Dedifferentiated amniotic fluid mesenchymal stem cell (primary cell): ENCODE data around the gene B4GAT1.

Experiments used
- DNase-seq: peaks from one replicate; pipeline ENCODE4 v3.0.0-alpha.2; 2016; ENCODE audit errors: extremely low spot score

Gene B4GAT1

DNA sequence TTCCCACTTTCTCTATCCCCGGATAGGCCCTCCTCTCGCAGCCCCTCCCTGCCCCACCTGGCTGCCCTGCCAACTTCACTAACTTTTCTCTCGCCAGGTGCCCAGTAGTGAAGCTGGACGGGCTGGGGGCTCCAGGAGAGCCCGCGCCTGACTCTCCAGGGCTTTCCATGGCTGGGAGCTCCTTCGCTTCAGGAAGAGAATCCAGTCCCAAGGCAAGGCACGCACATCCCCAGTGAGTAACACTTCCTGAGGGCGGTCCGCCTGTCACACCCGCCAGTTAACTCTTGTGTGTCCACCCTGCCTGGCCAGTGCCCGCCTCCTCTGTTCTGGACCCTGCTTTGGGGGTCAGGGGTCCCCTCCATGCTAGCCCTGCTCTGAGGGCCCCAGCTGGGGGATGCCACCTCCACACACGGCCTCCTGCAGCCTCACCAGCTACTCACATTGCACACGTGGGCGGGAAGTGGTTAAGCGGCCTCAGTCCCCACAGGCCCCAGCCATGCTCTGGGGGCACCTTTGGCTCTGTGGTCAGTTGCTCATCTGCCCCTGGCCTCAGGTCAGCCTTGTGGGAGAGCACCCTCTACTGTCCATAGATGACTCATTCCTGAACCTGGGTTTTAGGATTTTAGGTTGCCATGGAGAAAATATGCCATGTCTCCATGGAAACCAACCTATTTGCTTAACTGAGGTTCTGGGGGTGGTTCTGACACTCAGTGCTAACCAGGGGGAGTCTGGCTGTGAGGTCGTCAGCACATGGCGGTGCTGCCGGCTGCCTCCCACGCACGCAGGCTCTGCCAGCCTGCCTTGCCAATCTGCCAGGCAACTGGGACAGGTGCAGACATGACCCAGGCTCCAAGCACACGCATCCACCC lies 11.0 kb downstream of the B4GAT1 start, which contains the start of gene RIN1:
Gene RIN1, minus strand, starts transcription at position 201 of the 869 bp plus-strand sequence. Its CDS starts 32 bp downstream, at position 169.
- peak; percentile 88 for DNase-seq

DNA sequence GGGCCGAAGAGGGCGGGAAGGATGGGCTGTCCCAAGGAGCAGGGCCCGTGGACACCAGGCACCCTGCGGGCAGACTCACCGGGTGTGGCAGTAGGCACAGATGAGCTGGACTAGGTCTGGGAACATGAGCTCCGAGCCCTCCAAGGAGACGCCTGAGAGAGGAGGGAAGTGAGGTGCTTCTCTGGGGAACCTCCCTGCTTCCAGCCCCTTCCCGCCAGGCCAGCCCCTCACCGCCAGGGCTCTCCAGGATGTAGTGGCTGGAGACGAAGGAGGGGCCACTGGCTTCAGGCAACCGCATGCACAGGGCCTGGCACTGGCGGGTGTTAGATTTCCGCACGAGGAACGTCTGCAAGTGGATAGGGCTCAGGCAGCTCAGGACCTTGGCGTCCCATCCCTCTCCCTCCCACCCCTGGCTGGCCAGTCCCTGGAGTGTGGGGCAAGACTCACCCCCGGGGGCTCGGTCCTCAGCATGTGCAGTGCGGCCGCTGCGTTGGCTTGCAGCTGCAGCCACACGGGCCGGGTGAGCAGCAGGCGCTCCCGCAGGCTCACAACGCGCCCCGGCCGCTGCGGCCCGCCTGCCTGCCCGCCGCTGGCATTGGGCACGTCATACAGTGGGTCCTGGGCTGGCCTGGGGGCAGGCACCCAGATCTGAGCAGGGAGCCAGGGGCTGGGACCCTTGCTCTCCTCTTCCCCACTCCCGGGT lies 11.7 kb downstream of the B4GAT1 start:
- DNase-seq = no peak

DNA sequence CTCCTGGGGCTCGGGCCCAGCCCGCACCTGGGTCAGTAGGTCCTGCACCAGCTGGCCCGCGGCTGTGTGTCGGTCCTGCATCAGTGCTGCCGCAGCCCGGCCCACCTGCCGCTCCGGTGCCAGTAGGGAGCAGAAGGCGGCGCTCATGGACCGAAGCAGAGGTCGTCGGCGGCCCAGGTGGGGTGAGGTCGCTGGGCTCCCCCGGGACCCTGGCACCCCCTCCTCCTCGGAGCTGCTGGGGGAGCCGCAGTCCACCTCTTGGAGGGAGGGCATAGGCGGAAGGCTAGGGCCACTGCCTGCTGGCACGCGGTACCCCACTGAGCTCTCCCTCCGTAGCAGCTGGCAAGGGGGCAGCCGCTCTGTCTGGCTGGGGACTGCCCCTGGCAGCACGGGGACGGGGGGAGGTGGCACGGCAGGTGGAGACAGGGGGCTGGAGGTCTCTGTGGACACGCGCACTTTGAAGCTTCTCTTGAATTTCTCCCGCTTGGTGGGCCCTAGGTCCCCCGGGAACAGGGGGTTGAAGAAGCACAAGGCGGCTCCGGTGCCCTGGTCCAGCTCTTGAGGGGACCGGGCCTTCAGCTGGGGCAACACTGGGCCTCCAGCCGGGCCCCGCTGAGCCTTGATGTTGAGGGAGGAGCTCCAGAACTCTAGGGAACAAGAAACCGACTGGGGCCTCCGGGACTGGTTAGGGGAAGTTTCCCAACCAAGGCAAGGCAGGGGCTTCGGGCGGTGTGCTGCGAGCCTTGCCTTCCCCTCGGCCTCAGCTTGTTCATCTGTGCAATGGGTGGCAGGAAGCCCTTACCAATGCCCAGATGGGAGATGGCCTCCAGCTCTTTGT lies 12.6 kb downstream of the B4GAT1 start:
- DNase-seq = no peak

DNA sequence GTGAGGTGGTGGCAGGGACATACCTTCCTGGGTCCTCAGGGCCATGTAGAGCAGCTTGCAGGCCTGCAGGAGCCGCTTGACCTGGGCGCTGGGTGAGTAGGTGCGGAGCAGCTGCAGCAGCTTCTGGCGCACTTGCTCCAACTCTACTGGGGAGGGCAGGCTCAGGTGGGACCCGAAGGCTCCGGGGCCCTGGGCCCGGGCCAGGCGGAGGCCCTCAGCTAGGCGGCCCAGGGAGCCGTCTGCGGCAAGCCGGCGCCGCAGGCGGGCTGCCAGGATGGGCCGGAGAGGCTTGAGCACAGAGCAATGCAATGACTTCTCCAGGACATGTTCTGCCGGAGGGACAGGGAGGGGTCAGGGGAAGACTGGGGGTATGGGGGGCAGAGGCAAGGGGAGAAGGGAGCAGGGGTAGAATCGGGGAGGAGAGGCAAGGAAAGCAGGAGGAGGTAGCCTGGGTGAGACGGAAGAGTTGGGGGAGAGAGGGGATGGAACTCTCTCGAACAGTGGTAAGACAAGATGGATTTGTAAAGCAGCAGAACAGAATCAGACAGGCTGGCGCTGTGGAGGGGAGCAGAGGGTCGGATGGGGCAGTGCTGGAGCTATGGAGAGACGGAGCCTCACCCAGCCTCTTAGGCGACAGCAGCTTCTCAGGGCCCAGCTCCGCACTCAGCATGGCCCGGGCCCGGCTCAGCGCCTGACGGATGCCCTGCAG lies 13.4 kb downstream of the B4GAT1 start:
- no peak for DNase-seq

DNA sequence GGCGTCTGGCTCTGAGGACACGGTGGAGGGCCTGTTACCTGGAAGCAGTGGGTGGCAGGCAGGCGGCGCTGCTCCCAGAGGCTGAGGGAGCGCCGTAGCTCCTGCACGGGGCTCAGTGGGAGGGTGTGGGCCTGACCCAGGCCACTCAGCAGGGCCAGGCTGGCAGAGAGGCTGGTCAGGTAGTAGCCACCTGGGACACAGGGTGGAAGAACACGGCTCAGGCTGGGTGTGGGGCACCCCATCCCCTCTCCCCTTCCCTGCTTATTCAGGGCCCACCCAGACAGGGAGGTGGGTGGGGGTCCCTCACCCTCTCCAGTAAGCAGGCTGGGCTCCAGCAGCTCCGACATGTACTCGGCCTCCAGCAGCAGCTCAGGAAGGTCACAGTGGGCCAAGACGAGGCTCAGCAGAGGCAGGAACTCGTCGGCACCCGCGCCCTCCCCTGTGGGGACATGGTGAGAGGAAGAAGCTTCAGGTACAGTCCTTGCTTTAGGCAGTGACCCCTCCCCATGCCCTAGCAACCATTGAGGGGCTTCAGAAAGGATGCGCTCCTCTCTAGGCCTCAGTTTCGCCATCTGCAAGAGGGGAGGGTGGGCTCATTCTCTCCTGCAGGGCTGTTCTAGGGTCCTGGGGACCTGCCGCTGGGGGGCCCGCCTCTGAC lies 14.1 kb downstream of the B4GAT1 start:
- DNase-seq = no peak

DNA sequence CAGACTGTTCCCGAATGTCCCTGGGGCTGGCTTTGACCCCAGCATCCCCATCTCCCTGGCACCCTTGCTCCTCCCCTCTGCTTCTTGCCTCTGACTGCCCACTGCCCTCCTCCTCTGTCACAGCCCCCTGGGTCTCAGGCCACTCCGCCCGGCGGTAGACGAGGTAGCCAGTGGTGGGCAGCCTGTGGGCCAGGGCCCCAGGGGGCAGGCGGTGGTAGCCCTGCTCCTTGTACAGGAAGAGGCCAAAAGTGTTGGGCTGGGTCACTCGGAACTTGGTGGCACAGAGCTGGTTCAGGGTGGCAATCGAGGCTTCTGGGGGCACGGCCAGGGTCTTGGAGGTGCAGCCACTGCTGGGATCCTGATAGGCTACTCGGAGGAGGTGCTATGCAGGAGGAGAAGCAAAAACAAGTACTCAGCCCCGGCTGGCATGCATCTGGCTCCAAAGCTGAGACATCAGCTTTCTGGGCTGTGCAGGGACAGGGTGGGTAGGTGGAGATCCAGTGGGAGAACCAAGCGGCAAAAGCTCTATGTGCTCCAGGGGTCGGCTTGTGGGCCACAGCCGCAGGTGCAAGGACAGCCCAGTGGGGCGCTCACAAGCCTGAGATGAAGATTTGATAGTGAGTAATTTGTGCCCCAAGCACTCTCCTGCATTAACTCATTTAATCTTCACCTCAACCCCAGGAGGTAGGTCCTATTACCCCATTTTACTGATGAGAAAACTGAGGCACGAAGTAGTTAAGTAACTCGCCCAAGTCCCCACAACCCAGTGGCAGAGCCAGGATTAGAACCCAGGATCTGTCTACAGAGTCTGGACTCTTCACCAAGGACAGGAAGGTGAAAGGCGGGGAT lies 14.8 kb downstream of the B4GAT1 start:
- no peak for DNase-seq

DNA sequence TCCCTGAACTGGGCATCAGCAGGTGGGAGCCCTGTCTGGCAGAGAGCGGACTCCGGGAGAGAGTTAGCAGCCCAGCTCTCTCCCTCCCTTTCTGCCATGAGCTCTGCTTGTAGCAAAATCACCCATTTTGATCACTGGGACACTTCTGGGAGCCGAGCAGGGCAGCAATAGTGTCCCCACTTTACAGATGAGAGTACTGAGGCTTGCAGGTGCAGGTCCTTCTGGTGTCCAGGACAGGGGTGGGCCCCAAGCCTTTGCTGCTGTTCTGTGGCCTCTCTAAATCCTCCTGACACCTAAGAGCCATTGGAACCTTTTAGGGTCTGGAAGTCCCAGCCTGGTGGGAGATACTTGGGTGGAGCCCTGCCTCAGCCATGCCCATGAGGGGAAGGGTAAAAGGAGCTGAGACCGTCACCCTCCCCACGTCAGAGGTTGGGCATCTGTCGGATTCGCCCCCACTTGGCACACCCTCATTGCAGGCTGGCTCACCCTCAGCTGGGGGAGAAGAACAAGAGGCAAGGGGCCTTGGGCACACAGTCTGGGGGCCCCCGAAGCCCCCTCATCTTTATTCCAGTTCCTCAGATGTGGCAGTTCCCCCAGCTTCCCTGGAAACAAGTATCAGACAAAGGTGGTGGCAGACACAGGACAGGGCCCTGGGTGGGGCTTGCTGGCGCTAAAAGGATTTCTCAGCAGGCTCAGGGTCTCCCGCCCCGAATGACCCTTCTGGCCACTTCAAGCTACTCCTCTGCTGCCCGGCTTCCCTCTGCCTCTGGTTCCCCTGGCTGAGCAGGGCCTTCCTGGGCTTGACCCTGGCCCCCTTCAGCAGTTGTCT lies 15.7 kb downstream of the B4GAT1 start:
- DNase-seq = no peak

DNA sequence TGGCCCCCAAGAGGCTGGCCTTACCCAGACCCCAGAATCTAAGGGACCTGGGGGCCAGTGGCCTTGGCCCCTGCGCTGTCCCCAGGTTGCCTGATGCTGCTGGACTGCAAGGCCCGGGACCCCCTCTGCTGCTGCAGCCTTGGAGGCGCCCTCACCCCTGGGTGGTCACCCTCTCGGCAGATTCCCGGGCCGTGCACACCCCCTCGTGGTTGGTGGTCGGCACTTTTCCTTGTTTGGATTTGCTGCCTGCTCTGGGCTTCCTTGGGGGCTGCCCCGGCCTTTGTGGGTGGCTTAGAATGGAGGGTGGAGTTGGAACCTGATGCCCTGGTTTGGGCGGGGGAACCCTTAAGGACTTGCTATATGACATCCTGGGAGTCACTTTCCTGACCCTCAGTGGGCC lies 16.5 kb downstream of the B4GAT1 start:
- no peak for DNase-seq

DNA sequence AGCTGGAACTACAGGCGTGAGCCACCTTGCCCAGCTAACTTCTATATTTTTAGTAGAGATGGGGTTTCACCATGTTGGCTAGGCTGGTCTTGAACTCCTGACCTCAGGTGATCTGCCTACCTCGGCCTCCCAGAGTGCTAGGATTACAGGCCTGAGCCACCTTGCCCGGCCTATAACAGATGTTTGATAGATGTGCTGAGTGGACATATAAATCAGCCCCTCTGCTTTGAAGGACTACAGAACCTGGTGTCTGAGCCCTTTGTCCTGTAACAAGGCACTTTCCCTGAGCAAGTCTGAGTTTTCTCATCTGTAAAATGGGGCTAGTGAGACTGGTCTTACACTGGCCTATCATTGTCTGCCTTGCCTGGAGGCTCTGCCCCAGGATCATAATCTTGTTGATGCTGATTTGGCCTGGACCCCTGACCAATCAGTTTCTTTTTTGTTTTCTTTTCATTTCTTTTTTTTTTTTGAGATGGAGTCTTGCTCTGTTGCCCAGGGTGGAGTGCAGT lies 18.2 kb downstream of the B4GAT1 start:
- no peak for DNase-seq

DNA sequence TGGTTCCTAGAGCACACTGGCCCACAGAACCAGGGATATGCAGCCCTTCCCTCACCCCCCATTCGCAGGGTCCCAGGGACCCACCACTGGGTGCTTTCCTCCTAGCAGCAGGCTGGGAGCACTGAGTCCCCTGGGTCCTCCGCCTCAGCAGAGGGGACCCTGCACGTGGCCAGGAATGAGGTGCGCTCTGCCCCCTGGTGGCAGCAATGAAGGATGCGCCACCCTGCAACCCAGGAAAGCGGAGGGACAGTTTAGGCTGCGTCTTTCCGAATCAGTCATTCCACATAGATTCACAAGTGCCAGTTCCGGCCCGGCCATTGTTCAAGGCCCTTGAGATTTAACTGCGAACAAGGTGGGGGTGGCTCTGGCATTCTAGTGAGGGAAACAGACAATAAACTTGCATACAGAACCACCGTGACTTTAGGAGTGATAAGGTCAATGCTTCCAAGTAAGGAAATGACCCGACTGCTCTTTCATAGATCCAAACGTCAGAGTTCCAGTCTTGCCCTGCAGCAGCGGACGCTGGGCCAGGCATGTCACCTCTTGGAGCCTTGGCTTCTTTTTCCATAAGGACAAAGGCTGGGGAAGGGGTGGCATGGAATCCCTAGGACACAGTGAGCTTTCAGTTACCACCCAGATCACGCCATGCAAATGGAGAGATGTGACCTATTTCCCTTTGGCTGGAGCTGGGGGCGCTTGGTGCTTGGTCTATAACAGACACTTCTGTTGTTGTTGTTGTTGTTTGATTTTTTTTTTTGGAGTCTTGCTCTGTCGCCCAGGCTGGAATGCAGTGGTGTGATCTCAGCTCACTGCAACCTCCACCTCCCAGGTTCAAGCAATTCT lies 18.9 kb downstream of the B4GAT1 start:
- DNase-seq = peak; percentile 58

DNA sequence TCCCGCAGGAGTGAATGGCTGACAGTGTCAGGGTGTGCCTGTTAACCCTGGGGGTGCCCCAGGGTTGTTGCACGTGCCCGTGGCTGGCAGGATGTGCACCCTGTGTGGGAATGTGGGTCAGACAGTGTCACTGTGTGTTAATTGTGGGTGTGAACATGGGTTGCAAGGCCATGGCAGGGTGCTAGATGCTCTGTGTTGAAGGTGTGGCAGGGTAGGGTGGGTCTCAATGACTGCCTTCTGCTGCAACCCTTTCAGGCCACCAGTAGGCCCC lies 19.5 kb downstream of the B4GAT1 start:
- no peak for DNase-seq

DNA sequence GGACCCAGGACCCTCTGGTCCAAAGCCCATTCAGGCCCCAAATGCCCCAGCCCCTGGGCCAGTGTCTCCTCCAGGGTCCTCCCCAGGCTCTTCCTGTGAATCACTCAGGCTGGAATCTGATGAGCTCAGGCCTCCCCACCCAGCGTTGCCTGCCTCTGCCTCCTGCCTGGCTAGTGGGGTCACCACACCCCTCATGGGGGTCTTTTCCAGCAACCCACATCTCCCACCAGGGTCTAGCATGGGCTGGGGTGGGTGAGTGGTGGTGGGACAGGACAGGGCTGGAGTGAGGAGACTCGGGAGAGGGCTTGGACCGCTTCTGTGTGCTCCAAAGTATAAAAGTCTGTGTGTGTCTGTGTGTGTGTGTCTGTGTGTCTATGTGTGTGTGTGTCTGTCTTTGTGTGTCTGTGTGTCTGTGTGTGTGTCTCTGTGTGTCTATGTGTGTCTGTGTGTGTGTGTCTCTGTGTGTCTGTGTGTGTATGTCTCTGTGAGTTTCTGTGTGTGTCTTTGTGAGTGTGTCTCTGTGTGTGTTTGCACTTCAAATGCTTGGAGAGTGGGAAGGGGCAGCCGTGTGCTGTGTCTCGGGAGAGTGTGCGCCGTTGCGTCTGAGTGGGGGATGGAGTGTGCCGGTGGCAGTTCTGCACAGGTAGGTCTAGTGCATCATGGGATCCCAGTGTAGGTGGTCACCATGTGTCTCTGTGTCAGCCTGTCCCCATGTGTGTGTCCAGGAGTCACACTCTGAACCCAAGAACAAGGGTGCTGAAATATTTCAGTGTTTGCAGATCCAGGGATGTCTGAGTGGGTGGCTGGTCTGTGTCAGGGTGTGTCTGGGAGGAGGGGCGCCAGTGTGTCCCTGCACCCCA lies 20.0 kb downstream of the B4GAT1 start:
- DNase-seq = no peak

DNA sequence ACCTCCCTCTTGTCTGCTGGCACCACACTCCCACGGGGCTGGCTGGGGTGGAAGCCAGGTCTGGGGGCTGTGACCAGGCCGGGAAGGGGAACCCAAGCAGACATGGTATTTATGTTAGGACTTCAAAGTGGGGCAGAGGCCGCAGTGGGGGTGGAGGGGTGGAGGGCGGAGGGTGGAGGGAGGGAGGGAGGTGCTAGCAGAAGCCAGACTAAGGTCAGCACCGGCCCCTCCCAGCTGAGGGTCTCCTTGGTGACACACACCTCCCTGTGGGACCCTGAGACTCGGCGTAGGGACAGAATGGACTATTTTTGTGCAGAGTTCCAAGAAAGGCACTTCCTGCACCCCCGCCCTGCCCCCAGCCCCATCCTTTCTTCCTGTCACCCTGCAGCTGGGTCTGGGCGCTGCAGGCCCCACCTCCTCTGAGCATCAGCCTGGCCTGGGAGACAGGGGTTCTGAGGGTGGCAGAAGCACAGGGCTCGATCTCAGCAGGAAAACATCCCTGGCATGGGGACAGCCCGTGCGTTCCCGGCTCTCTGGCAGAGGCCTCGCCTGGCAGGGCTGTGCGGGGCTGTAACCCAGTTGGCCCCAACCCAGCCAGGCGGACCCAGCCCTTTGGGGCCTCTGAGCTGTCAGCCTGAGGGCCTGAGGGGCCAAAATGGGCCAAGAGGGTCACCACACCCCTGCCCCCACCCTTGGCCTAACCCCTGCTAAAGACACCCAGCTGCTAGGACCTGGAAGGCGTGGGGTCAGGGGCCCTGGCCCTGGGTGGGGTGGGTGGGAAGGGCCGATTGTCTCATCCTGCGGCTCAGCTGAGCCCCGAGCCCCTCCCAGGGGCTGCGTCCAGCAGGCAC lies 20.9 kb downstream of the B4GAT1 start:
- peak; percentile 37 for DNase-seq

DNA sequence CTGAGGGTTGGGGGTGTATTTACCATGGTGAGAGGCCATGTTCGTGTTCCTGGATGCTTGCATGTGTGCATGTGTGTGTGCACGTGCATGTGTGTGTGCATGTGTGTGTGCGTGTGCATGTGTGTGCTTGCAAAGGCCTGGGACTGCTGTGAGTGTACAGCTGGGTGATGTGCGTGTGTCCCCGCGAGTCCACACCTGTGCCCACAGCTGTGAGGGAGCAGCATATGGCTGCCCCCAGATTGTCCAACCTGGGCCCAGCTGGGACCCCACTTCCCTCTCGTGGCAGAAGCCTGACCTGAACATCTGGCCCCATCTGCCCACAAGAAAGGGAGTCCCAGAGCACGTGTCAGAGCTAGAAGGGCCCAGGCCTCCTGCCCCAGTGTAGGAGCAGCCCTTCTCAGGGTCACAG lies 22.2 kb downstream of the B4GAT1 start:
- DNase-seq = no peak

DNA sequence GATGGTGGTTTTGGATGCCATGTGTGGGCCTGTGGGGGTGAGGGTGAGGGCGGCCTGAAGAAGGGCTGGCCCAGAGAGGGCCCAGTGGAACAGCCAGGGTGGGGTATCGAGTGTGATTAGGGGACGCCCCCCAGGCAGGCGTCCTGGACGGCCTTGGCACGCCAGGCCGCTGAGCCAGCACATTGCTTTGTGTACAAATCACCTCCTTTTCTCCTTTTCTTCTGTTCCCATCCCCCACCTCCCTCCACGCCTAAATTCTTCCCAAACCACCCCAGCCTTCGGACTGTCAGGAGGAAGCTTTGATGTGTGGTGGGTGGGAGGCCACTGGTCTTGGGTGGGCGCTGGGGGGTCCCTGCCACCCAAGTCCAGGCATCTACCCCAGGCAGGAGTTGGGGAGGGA lies 22.8 kb downstream of the B4GAT1 start:
- DNase-seq = no peak

DNA sequence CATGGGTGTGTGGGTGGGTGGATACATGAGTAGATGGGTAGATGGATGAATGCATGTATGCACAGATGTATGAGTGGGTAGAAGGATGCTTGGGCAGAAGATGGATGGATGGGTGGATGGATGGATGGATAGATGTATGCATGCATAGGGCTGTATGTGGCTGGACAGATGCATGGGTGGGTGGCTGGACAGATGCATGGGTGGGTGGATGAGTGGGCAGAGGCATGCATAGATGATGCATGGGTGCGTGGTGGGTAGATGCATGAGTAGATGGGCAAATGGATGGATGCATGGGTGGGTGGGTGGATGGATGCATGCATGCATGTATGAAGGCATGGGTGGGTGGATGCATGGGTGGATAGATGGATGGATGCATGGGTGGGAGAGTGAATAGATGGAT lies 23.7 kb downstream of the B4GAT1 start:
- DNase-seq = no peak
